AG10803 (cell line): ENCODE data around the gene HSDL2.

Source experiments
- DNase-seq: peaks from one replicate; pipeline ENCODE4 v3.0.0; 2010; ENCODE audit warnings: low read depth
- H3K4me3 ChIP-seq: 2 replicates; pipeline ENCODE4 v1.5.1; 2011; ENCODE audit warnings: mild to moderate bottlenecking, low read length, control low read depth
- TF ChIP-seq, protein P1 (sequence below): conservative IDR thresholded peaks from 2 replicates; pipeline ENCODE4 v1.5.1; 2011; ENCODE audit warnings: mild to moderate bottlenecking, low read length, control low read depth, inconsistent platforms

HSDL2 gene

DNA sequence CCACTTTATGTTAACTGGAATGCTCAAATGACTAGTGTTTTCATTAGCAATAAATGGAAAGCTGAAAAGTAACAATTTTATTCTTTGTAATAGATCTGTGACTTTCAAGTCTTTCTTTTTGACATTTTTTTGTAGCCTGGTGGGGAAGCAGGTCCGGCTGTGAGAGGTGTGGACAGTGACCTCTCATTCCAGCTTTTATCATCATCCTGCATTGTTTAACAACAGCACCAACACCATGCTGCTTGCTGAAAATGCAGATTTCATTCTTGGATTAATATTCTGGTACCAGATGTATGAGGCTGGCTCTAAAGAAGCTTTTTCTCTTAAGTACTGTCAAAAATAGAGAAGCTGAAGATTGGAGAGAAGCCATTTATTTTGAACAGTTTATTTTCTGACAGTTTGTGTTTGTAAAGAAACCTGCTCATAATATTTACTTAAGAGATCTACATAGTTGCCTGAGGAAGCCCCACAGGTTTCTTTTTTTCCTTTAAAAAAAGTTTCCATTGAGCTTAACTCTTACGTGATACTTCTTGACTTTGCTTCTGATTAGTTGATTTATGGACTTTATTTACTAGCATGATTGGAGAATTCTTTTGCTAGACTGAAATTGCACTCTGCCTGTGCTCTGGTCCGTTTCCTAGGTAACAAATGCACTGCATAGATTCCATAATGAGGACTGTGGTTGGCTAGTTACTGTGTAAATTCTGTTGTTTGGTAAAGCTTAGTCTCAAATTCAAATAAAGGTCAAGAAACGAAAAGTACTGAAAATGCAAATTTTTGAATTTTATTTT lies 110.2 kb downstream of the HSDL2 start:
- TF ChIP-seq, protein P1, sequence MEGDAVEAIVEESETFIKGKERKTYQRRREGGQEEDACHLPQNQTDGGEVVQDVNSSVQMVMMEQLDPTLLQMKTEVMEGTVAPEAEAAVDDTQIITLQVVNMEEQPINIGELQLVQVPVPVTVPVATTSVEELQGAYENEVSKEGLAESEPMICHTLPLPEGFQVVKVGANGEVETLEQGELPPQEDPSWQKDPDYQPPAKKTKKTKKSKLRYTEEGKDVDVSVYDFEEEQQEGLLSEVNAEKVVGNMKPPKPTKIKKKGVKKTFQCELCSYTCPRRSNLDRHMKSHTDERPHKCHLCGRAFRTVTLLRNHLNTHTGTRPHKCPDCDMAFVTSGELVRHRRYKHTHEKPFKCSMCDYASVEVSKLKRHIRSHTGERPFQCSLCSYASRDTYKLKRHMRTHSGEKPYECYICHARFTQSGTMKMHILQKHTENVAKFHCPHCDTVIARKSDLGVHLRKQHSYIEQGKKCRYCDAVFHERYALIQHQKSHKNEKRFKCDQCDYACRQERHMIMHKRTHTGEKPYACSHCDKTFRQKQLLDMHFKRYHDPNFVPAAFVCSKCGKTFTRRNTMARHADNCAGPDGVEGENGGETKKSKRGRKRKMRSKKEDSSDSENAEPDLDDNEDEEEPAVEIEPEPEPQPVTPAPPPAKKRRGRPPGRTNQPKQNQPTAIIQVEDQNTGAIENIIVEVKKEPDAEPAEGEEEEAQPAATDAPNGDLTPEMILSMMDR, result no peak
- DNase-seq, result no peak
- H3K4me3 ChIP-seq, result no peak overlapping the region

DNA sequence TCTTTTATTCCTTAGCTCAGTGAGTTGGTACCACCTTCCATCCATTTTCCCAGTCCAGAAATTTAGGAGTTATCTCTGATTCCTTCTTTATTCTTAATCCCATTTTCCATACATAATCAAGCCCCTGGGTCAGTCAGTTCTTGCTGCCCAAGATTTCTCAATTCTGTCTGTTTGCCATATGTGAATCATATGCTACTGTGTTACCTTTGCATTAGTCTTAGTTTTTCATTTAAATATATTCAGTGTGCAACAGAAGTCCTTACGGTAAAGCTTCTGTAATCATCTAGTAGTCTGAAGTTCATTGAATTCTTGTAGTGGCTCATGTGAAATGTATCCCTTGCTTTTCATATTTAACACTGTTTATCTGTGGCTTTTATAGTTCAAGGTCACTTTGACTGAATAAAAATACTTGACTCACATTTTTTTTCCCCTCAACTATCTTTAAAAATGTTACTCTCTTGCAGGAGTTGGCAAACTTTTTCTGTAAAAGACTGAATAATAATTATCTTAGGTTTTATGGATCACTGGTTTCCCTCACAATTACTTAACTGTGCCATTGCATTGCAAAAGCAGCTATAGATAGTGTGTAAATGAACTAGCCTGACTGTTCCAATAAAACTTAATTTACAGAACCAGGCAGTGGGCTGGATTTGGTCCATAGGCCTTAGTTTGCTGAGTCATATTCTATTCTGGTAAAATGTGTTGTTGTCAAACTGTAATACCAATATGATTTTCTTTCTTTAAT lies 113.7 kb downstream of the HSDL2 start:
- peak; percentile 76 for DNase-seq
- no peak overlapping the region for H3K4me3 ChIP-seq
- TF ChIP-seq, protein P1, result no peak

DNA sequence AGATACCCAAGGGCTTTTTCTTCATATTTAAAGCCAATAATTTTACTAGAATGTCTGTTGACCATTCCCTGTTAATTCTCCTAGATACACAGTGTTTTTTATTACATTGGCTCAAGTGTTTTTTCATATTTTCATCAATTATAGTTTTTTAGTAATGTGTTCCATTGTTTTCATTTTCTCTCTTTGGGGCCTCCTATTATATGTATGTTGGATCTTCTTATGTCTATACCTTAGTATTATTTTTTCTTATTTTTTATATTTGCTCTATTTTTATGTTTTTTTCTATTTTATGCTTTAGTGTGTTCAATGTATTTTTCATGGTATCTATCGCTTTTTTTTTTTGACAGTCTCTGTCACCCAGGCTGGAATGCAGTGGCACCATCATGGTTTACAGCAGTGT lies 114.2 kb downstream of the HSDL2 start:
- TF ChIP-seq, protein P1, result no peak
- no peak for DNase-seq
- H3K4me3 ChIP-seq, result no peak overlapping the region

DNA sequence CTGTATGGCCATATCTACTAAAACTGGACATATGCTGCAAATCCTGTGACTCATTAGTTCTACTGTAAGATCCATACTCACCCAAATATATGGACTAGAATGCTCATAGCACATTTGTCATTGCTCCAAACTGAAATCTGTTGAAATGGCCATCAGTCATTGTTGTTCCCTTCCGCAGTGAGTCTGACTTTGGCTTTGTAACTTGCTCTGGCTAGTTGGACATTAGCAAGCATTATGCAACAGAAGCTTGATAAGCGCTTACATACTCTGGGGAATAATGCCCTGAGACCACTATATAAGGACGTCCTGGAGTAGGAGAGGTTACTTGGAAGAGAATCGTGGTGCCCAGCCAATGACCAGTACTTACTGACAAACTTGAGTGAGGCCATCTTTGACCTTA lies 115.7 kb downstream of the HSDL2 start:
- DNase-seq, result no peak
- no peak overlapping the region for H3K4me3 ChIP-seq

DNA sequence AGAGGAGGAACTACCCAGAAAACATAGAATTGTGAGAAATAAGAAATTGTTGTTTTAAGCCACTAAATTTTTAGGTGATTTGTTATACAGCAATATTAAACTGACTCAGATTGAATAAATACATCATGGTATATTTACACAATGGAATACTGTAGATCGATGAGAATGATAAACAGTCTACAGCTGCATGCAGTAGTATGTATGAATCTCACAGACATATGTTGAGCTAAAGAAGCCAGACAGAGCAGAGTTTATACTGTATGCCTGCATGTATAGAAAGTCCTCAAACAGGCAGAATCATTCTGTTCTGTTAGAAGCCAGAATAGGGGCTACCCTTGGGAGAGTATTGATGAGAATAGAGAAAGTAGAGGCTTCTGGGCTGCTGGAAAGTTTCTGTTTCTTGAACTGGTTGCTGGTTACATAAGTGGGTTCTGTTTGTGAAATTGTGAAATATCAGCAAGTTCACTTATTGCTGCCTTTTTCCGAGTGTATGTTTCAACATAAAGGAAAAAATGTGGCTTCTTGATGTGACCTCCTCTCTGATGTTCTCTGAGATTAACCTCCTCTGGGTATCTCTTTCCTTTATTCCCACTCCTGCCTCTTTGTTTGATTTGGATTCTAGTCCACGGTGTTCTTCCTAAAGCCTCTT lies 116.3 kb downstream of the HSDL2 start:
- TF ChIP-seq, protein P1, result no peak
- no peak for DNase-seq
- H3K4me3 ChIP-seq, result no peak overlapping the region

More for the DNA sequence above, 115.7 kb downstream of the HSDL2 start:
- TF ChIP-seq, protein P1, result no peak

DNA sequence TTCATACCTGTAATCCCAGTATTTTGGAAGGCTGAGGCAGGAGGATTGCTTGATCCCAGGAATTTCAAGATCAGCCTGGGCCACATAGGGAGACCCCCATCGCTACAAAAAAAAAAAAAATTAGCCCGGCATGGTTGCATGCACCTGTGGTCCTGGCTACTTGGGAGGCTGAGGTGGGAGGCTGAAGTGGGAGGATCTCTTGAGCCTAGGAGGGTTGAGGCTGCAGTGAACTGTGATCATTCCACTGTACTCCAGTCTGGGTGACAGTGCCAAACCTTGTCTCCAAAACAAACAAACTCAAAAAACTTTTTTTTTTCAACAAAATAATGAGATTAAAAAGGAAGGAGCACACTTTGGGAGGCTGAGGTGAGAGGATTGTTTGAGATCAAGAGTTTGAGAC lies 120.9 kb downstream of the HSDL2 start:
- H3K4me3 ChIP-seq, result no peak overlapping the region
- DNase-seq, result no peak
- TF ChIP-seq, protein P1, result no peak
